SU-DHL-6 (cell line): ENCODE measurements around the gene TNNT2.

Experiments
- H2AFZ ChIP-seq: fragments of 200-600 bp; sonication (generic); 2 replicates; pipeline ENCODE4 v1.6.1; 2014; ENCODE audit warnings: low read depth, mild to moderate bottlenecking, moderate library complexity, mixed read lengths, antibody characterized with exemption, low read length; ENCODE audit not compliant: severe bottlenecking
- H3F3A ChIP-seq: fragments of 200-600 bp; shearing (Covaris generic); 2 replicates; pipeline ENCODE4 v1.6.0; 2016; ENCODE audit warnings: antibody characterized with exemption, mild to moderate bottlenecking; ENCODE audit not compliant: insufficient read depth
- H3K27ac ChIP-seq: fragments of 200-600 bp; sonication (generic); 2 replicates; pipeline ENCODE4 v1.5.1; 2016; ENCODE audit warnings: low read depth, mild to moderate bottlenecking, low read length, moderate library complexity, mixed read lengths
- H3K27me3 ChIP-seq: fragments of 200-600 bp; sonication (generic), shearing (Covaris generic); 2 replicates; pipeline ENCODE4 v1.6.0; 2014; ENCODE audit warnings: mild to moderate bottlenecking, low read length
- H3K36me3 ChIP-seq: fragments of 200-600 bp; sonication (generic); 2 replicates; pipeline ENCODE4 v1.6.1; 2014; ENCODE audit warnings: mild to moderate bottlenecking, low read length, mixed read lengths
- H3K4me2 ChIP-seq: fragments of 300-600, 200-600 bp; shearing (Covaris generic), sonication (generic); 2 replicates; pipeline ENCODE4 v1.6.0; 2014; ENCODE audit warnings: low read length, low read depth, mild to moderate bottlenecking; ENCODE audit not compliant: poor library complexity, severe bottlenecking
- H3K4me3 ChIP-seq: fragments of 200-600 bp; sonication (generic); 2 replicates; pipeline ENCODE4 v1.5.1; 2014; ENCODE audit warnings: antibody characterized with exemption, low read length, mild to moderate bottlenecking, mixed read lengths; ENCODE audit not compliant: insufficient read depth, poor library complexity, severe bottlenecking
- H3K79me2 ChIP-seq: fragments of 200-600 bp; sonication (generic); 2 replicates; pipeline ENCODE4 v1.6.1; 2014; ENCODE audit warnings: mild to moderate bottlenecking, low read length, moderate library complexity; ENCODE audit not compliant: insufficient read depth
- H3K9ac ChIP-seq: fragments of 200-600 bp; sonication (generic); 2 replicates; pipeline ENCODE4 v1.7.0; 2014; ENCODE audit warnings: mild to moderate bottlenecking, low read length
- H3K9me2 ChIP-seq: fragments of 200-600 bp; sonication (generic); replicated peaks from 2 replicates; pipeline ENCODE4 v1.6.1; 2014; ENCODE audit warnings: low read length; ENCODE audit not compliant: insufficient read depth
- H3K9me3 ChIP-seq: fragments of 200-600 bp; sonication (generic); 2 replicates; pipeline ENCODE4 v1.6.1; 2014; ENCODE audit warnings: low read length, mixed read lengths; ENCODE audit not compliant: insufficient read depth
- H4K20me1 ChIP-seq: fragments of 200-600 bp; sonication (generic); 2 replicates; pipeline ENCODE4 v1.6.1; 2014; ENCODE audit warnings: low read depth, mild to moderate bottlenecking, antibody characterized with exemption, low read length, moderate library complexity, mixed read lengths
- EZH2phosphoT487 ChIP-seq: fragments of 200-600 bp; sonication (generic), shearing (Covaris generic); conservative IDR thresholded peaks from 2 replicates; pipeline ENCODE4 v1.6.1; 2018; ENCODE audit warnings: mild to moderate bottlenecking, antibody characterized with exemption, low read length, moderate library complexity, mixed read lengths
- TF ChIP-seq, protein P1 (sequence below): fragments of 200-600 bp; sonication (generic); IDR thresholded peaks from one replicate; pipeline ENCODE4 v1.5.1; 2017; ENCODE audit warnings: antibody characterized with exemption, mild to moderate bottlenecking, low read length, moderate library complexity; ENCODE audit not compliant: insufficient read depth, poor library complexity, severe bottlenecking

TNNT2 gene

DNA sequence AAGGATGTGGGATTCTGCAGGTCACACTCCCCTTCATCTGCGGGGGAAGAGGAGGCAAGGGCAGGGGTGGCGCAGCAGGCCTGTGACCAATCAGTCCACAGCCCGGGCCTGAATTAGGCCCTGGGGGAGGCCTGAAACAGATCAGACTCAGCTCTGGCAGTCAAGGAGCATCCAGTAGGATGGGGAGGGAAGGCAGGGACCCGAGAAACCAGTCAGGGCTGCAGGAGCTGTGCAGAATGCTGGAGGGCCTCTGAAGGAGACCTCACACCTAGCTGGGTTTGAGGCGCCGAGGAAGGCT is 12.7 kb downstream of the TNNT2 start:
- no peak for TF ChIP-seq EZH2phosphoT487
- TF ChIP-seq, protein P1, sequence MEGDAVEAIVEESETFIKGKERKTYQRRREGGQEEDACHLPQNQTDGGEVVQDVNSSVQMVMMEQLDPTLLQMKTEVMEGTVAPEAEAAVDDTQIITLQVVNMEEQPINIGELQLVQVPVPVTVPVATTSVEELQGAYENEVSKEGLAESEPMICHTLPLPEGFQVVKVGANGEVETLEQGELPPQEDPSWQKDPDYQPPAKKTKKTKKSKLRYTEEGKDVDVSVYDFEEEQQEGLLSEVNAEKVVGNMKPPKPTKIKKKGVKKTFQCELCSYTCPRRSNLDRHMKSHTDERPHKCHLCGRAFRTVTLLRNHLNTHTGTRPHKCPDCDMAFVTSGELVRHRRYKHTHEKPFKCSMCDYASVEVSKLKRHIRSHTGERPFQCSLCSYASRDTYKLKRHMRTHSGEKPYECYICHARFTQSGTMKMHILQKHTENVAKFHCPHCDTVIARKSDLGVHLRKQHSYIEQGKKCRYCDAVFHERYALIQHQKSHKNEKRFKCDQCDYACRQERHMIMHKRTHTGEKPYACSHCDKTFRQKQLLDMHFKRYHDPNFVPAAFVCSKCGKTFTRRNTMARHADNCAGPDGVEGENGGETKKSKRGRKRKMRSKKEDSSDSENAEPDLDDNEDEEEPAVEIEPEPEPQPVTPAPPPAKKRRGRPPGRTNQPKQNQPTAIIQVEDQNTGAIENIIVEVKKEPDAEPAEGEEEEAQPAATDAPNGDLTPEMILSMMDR = no peak
- Histone ChIP-seq H3F3A (no peaks in the 10 kb centered on the region), H4K20me1 (no peaks in the 10 kb centered on the region), H3K4me2 (no peak overlapping the region), H3K9ac (no peak overlapping the region), H2AFZ (no peak overlapping the region), H3K4me3 (no peak overlapping the region), H3K27ac (no peak overlapping the region), H3K36me3 (no peaks in the 10 kb centered on the region), H3K79me2 (no peaks in the 10 kb centered on the region), H3K9me3 (no peaks in the 10 kb centered on the region), H3K27me3 (no peaks in the 10 kb centered on the region), H3K9me2 (no peaks in the 10 kb centered on the region)

GRCh38 chr1:201363467-201363866 is 14.0 kb downstream of the TNNT2 start:
- Histone ChIP-seq H2AFZ (no peak overlapping the region), H3K27me3 (no peaks in the 10 kb centered on the region), H3K4me2 (no peak overlapping the region), H3K9me3 (no peaks in the 10 kb centered on the region), H3K4me3 (no peak overlapping the region), H3K27ac (no peak overlapping the region), H4K20me1 (no peaks in the 10 kb centered on the region), H3K9ac (no peak overlapping the region), H3F3A (no peaks in the 10 kb centered on the region), H3K36me3 (no peaks in the 10 kb centered on the region), H3K9me2 (no peaks in the 10 kb centered on the region), H3K79me2 (no peaks in the 10 kb centered on the region)
- TF ChIP-seq, protein P1 = no peak
- TF ChIP-seq EZH2phosphoT487 = no peak

DNA sequence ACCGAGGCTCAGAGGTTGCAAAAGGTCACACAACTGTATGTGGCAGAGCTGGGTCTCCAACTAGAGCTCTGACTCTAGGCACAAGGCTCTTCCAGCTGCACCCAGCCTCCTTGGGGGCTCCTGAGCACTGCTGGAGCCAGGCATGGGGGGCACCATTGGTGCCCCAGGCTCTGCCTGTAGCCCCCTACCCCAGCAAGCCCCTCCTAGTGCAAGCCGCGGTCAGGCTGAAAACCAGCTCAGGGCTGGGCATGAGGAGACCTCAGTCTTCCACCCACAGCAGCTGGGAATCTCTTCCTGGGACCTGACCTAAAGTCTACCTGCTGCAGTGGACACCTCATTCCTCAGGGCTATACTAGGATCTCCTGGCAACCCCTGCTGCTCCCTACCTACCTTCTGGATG is 14.6 kb downstream of the TNNT2 start:
- no peak overlapping the region for H3K9ac ChIP-seq
- H4K20me1 ChIP-seq = no peaks in the 10 kb centered on the region
- TF ChIP-seq, protein P1 = no peak
- no peak for TF ChIP-seq EZH2phosphoT487
- H3K27me3 ChIP-seq = no peaks in the 10 kb centered on the region
- H3K27ac ChIP-seq = no peak overlapping the region
- H3K4me2 ChIP-seq = no peak overlapping the region
- H2AFZ ChIP-seq = no peak overlapping the region
- H3K9me3 ChIP-seq = no peaks in the 10 kb centered on the region
- no peaks in the 10 kb centered on the region for H3F3A ChIP-seq
- no peaks in the 10 kb centered on the region for H3K36me3 ChIP-seq
- no peak overlapping the region for H3K4me3 ChIP-seq
- no peaks in the 10 kb centered on the region for H3K9me2 ChIP-seq
- H3K79me2 ChIP-seq = no peaks in the 10 kb centered on the region
